ENCODE results near the gene SUCO.

DNA sequence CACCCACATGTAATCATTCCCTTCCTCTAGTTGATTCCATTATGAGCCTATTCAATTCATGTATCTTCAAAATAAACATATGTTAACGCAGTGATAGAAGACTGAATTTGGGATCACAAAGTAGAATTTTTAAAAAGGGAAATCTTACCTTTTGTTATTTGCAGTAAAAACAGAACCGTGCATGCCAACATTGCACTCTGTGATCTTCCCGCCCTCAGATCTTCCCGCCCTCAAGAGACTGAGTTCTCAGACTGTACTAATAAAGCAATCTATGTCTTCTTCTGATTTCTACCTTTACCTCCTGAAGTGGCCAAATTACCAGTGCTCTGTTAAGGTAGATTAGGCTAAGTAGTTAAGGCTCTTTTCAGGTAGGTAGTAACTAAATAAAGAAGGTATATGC, 3.6 kb upstream of the SUCO start:
- TF ChIP-seq, protein P1, sequence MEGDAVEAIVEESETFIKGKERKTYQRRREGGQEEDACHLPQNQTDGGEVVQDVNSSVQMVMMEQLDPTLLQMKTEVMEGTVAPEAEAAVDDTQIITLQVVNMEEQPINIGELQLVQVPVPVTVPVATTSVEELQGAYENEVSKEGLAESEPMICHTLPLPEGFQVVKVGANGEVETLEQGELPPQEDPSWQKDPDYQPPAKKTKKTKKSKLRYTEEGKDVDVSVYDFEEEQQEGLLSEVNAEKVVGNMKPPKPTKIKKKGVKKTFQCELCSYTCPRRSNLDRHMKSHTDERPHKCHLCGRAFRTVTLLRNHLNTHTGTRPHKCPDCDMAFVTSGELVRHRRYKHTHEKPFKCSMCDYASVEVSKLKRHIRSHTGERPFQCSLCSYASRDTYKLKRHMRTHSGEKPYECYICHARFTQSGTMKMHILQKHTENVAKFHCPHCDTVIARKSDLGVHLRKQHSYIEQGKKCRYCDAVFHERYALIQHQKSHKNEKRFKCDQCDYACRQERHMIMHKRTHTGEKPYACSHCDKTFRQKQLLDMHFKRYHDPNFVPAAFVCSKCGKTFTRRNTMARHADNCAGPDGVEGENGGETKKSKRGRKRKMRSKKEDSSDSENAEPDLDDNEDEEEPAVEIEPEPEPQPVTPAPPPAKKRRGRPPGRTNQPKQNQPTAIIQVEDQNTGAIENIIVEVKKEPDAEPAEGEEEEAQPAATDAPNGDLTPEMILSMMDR (IDR thresholded peaks at IDR 0.05): no peak
- no peak for TF ChIP-seq POLR2A (IDR thresholded peaks at IDR 0.05)
